ENCODE measurements around the gene DCTPP1.

The DCTPP1 gene

DNA sequence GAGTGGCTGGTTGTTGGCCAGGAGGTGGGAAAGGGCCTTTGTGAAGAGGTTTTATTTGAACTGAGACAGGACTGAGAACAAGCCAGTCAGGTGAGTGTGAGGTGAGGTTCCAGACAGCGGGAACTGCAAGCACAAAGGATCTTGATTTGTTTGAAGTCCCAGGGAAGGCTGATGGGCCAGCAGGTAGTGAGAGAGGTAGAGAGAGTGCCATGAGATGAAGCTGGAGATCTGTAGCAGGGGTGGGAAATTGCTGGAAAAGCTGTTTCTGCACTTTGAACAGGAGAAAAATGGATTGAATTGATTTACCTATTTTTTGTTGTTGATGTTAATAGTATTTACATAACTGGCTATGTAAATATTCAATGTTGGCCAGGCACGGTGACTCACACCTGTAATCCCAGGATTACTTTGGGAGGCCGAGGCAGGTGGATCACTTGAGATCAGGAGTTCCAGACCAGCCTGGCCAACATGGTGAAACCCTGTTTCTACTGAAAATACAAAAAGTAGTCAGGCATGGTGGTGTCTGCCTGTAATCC, 7.7 kb upstream of the DCTPP1 start:
- DNase-seq (ENCODE audit: extremely low read depth, low read depth): no peak
- TF ChIP-seq, protein P1, sequence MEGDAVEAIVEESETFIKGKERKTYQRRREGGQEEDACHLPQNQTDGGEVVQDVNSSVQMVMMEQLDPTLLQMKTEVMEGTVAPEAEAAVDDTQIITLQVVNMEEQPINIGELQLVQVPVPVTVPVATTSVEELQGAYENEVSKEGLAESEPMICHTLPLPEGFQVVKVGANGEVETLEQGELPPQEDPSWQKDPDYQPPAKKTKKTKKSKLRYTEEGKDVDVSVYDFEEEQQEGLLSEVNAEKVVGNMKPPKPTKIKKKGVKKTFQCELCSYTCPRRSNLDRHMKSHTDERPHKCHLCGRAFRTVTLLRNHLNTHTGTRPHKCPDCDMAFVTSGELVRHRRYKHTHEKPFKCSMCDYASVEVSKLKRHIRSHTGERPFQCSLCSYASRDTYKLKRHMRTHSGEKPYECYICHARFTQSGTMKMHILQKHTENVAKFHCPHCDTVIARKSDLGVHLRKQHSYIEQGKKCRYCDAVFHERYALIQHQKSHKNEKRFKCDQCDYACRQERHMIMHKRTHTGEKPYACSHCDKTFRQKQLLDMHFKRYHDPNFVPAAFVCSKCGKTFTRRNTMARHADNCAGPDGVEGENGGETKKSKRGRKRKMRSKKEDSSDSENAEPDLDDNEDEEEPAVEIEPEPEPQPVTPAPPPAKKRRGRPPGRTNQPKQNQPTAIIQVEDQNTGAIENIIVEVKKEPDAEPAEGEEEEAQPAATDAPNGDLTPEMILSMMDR (IDR thresholded peaks at IDR 0.05; ENCODE audit: low read depth, low read length, missing control alignments): no peak
- no peak overlapping the region for H3K4me3 ChIP-seq (replicated peaks; ENCODE audit: low read depth, low read length)

DNA sequence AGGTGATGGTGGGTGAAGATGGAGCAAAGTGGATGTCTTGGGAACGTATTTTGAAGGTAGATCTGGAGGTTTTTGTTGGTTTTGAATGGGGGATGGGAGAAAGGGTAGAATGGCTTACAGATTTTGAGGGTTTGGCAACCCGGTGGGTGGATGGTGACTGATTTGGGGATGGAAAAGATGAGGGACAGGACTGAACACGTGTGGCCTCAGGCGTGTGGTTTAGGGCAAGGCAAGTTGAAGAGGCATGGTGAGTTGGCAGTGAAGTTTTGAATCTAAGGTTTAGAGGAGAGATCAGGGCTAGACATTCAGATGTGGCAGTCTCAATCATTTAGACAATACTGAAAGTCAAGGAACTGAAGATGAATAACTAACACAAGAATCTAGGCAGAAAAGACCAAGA, 5.0 kb upstream of the DCTPP1 start:
- TF ChIP-seq, protein P1 (IDR thresholded peaks at IDR 0.05; ENCODE audit: low read depth, low read length, missing control alignments): no peak
- no peak overlapping the region for H3K4me3 ChIP-seq (replicated peaks; ENCODE audit: low read depth, low read length)
- DNase-seq (ENCODE audit: extremely low read depth, low read depth): no peak

DNA sequence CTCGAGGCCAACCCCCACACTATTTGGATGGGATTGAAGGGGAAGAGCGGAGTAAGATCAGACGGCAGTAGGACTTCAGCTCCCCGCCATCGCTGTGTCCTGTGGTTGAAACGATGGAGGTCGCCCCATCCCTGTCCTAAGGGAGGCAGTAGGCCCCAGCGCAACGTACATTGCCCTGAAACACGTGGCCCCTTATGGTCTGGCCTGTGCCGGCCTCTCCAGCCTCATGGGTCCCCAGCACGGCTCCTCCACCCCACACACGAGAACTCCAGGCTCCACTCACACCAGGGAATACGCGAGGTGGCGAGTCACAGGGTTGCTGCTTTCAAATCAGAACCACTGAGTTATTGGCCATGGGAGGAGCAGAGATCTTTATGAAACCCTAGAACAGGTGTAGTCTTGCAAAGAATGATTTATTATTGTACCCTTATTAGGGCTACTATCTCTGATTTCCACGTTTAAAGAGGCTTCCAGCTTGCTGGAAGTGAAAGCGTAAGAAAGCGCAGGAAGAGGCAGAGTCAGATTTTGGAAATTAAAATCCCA, 669 bp upstream of the DCTPP1 start:
- no peak for DNase-seq (ENCODE audit: extremely low read depth, low read depth)
- H3K4me3 ChIP-seq (replicated peaks; ENCODE audit: low read depth, low read length): peak overlapping the region; percentile 77; the same call in 1 of the 2 replicates
- TF ChIP-seq, protein P1 (IDR thresholded peaks at IDR 0.05; ENCODE audit: low read depth, low read length, missing control alignments): no peak

DNA sequence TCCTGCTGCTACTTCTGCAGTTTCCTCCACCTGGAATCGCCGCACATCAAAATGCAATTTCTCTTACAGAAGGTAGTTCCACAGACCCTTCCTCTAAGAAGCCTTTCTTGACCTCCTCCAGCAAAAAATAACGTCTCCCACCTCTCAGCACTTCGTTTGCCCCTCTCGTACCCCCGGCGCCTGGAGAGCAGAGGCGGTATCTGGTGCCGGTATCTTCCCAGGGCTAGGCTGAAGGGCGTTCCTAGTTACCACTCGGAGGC, 482 bp downstream of the DCTPP1 start:
- no peak for DNase-seq (ENCODE audit: extremely low read depth, low read depth)
- H3K4me3 ChIP-seq (replicated peaks; ENCODE audit: low read depth, low read length): peak overlapping the region; percentile 77
- TF ChIP-seq, protein P1 (IDR thresholded peaks at IDR 0.05; ENCODE audit: low read depth, low read length, missing control alignments): no peak

DNA sequence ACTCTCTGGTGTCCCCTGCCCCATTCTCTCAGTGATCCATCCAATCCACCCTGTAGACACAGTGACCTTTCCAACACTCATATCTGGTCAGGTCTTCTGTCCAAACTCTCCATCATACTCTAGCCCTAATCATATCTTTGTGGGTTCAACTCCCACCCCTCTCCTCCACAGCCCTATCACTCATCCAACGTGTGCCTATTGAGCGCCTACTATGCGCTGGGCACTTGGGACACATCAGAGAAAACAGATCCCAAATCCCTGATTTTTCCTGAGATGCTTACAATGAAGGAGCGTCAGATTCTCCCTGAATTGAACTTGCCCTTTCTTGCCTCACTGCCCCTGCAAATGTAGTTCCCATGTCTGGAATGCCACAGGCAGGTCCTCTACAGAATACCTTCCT, 1.8 kb downstream of the DCTPP1 start:
- TF ChIP-seq, protein P1 (IDR thresholded peaks at IDR 0.05; ENCODE audit: low read depth, low read length, missing control alignments): no peak
- peak overlapping the region; percentile 77 for H3K4me3 ChIP-seq (replicated peaks; ENCODE audit: low read depth, low read length)
- no peak for DNase-seq (ENCODE audit: extremely low read depth, low read depth)

DNA sequence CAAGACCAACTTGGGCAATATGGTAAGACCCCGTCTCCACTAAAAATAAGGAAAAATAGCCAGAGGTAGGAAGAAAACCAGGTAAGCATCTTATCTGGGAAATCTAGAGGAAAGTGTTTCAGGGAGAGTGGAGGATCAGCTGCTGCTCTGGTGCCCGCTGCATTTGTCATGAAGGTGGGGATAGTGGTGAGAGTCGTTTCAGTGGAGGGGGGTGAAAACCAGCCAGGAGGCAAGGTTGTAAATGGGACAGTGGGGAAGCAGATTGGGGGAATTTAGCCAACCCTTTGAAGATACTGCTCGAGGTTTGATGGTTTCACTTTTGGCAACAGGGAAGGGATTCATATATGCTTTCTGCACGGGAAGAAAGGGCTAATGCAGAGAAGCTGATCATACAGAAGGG, 8.8 kb downstream of the DCTPP1 start:
- no peak overlapping the region for H3K4me3 ChIP-seq (replicated peaks; ENCODE audit: low read depth, low read length)
- TF ChIP-seq, protein P1 (IDR thresholded peaks at IDR 0.05; ENCODE audit: low read depth, low read length, missing control alignments): no peak

More for the DNA sequence above, 8.8 kb downstream of the DCTPP1 start:
- DNase-seq (ENCODE audit: extremely low read depth, low read depth): no peak

Data from HFF-Myc (cell line).